KMS-11 (cell line): ENCODE data around the gene LTK.

Source experiments
- H2AFZ ChIP-seq: fragments of 200-600 bp; sonication (generic); 2 replicates; pipeline ENCODE4 v1.6.1; 2016; ENCODE audit warnings: antibody characterized with exemption, mixed run types, low read depth
- H3K27ac ChIP-seq: fragments of 200-600 bp; sonication (generic); 2 replicates; pipeline ENCODE4 v1.6.1; 2016; ENCODE audit warnings: mild to moderate bottlenecking, mixed run types
- H3K27me3 ChIP-seq: fragments of 200-600 bp; sonication (generic); 2 replicates; pipeline ENCODE4 v1.6.1; 2017; ENCODE audit warnings: mild to moderate bottlenecking, low read depth, mixed run types, moderate library complexity; ENCODE audit not compliant: insufficient read depth
- H3K36me3 ChIP-seq: fragments of 200-600 bp; sonication (generic); 2 replicates; pipeline ENCODE4 v1.6.1; 2017; ENCODE audit warnings: mild to moderate bottlenecking, mixed run types; ENCODE audit not compliant: insufficient read depth
- H3K4me1 ChIP-seq: fragments of 200-600 bp; sonication (generic); 2 replicates; pipeline ENCODE4 v1.6.1; 2016; ENCODE audit warnings: mild to moderate bottlenecking, low read depth, mixed run types; ENCODE audit not compliant: poor library complexity, severe bottlenecking
- H3K4me2 ChIP-seq: fragments of 200-600 bp; sonication (generic); 2 replicates; pipeline ENCODE4 v1.7.0; 2016; ENCODE audit warnings: mild to moderate bottlenecking, mixed run types
- H3K4me3 ChIP-seq: fragments of 200-600 bp; sonication (generic); IDR thresholded peaks from 2 replicates; pipeline ENCODE4 v1.6.1; 2017; ENCODE audit warnings: low read depth, low read length, mixed read lengths; ENCODE audit not compliant: insufficient read depth
- H3K79me2 ChIP-seq: fragments of 200-600 bp; sonication (generic); 2 replicates; pipeline ENCODE4 v1.6.1; 2016; ENCODE audit warnings: low read depth, mixed run types; ENCODE audit not compliant: insufficient read depth
- H3K9ac ChIP-seq: fragments of 200-600 bp; sonication (generic); 2 replicates; pipeline ENCODE4 v1.6.1; 2016; ENCODE audit warnings: mild to moderate bottlenecking, mixed run types
- H4K20me1 ChIP-seq: fragments of 200-600 bp; sonication (generic); 2 replicates; pipeline ENCODE4 v1.6.1; 2016; ENCODE audit warnings: mild to moderate bottlenecking, mixed run types; ENCODE audit not compliant: insufficient read depth
- CTCF ChIP-seq: fragments of 200-600 bp; sonication (generic); conservative IDR thresholded peaks from 2 replicates; pipeline ENCODE4 v1.6.1; 2017; ENCODE audit warnings: low read depth, mild to moderate bottlenecking, antibody characterized with exemption, low read length, moderate library complexity, mixed read lengths

The LTK gene

GRCh38 chr15:41489641-41490040 lies 24.0 kb downstream of the LTK start:
- no peaks in the 10 kb centered on the region for H4K20me1 ChIP-seq
- H2AFZ ChIP-seq, result no peak overlapping the region
- no peaks in the 10 kb centered on the region for H3K79me2 ChIP-seq
- H3K27ac ChIP-seq, result no peak overlapping the region
- no peak overlapping the region for H3K4me2 ChIP-seq
- TF ChIP-seq CTCF, result no peak
- peaks cover 24% of the 10 kb centered on the region for H3K4me1 ChIP-seq
- no peak overlapping the region for H3K9ac ChIP-seq
- no peaks in the 10 kb centered on the region for H3K36me3 ChIP-seq
- no peaks in the 10 kb centered on the region for H3K27me3 ChIP-seq
- H3K4me3 ChIP-seq, result no peak overlapping the region

DNA sequence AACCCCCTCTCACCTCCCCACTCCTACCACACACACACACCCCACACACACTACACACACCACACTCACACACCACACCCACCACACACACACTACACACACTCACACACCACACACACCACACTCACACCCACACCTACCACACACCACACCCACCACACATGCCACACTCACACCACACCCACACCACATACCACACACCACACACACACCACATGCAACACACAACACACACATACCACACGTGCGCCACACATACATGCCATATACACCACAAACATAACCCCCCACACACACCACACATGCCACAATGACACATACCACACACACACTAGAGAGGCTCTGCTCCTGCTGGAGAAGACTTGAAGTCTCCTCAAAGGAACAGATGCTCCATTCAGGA lies 25.8 kb downstream of the LTK start:
- Histone ChIP-seq H3K4me3 (no peak overlapping the region), H3K79me2 (no peaks in the 10 kb centered on the region), H3K36me3 (no peaks in the 10 kb centered on the region), H3K4me1 (peaks cover 31% of the 10 kb centered on the region), H2AFZ (no peak overlapping the region), H3K27ac (no peak overlapping the region), H3K27me3 (no peaks in the 10 kb centered on the region), H3K4me2 (no peak overlapping the region), H3K9ac (no peak overlapping the region), H4K20me1 (no peaks in the 10 kb centered on the region)
- no peak for TF ChIP-seq CTCF

DNA sequence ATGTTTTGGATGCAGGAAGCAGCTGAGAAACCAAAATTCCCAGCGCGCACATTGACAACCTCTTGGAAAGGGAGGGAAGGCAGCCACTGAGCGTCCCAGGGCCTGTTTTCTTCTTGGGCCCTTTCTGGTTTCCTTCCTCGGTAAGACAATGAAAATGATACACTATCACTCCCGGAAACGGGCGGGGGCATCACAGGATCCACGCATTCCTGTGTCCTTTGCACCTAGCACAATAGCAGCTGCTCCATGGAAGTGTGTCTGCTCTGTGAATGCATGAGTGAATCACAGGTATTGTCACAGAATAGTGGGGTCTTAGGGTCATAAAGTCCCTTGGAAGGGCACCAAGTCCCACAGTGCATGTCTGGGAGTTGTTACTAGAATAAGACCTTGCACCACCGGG lies 26.2 kb downstream of the LTK start:
- H3K4me1 ChIP-seq, result peaks cover 32% of the 10 kb centered on the region
- H3K4me2 ChIP-seq, result no peak overlapping the region
- H3K36me3 ChIP-seq, result no peaks in the 10 kb centered on the region
- no peak overlapping the region for H3K27ac ChIP-seq
- H2AFZ ChIP-seq, result no peak overlapping the region
- no peak overlapping the region for H3K4me3 ChIP-seq
- H3K27me3 ChIP-seq, result no peaks in the 10 kb centered on the region
- no peaks in the 10 kb centered on the region for H4K20me1 ChIP-seq
- H3K79me2 ChIP-seq, result no peaks in the 10 kb centered on the region
- TF ChIP-seq CTCF, result no peak
- H3K9ac ChIP-seq, result no peak overlapping the region

- Histone ChIP-seq H4K20me1 (no peaks in the 10 kb centered on the region), H3K79me2 (no peaks in the 10 kb centered on the region), H3K4me1 (peaks cover 29% of the 10 kb centered on the region), H2AFZ (no peak overlapping the region), H3K27ac (no peak overlapping the region), H3K4me2 (no peak overlapping the region), H3K27me3 (no peaks in the 10 kb centered on the region), H3K36me3 (no peaks in the 10 kb centered on the region), H3K9ac (no peak overlapping the region), H3K4me3 (no peak overlapping the region)
- TF ChIP-seq CTCF, result no peak
Measured at GRCh38 chr15:41486286-41486685, 27.3 kb downstream of the LTK start.
